ENCODE measurements around the gene PLXNA1.

The PLXNA1 gene

DNA sequence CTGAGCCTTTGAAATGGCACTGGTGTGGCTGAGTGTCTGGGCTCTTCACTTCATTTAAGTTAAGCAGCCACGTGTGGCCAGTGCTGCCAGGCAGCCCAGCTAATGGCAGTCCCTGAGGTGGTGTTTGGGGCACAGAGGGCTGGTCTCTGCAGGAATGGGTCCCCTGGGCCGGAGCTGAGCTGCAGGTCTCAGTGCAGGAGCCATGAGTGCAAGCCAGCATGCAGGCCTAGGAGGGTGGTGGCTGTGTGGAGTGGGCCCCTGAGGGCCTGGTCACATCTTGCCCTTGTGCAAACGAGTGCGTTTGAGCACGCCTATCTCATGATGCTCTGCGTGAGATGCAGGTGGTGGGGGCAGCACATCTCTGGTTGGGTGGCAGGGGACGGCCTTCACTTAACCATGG, 48.9 kb downstream of the PLXNA1 start:
- TF ChIP-seq ZNF70 (CRISPR knock-in tag; IDR thresholded peaks at IDR 0.05): no peak
- TF ChIP-seq GLIS3 (CRISPR knock-in tag; IDR thresholded peaks at IDR 0.05): no peak
- TF ChIP-seq TCF4 (CRISPR knock-in tag; IDR thresholded peaks at IDR 0.05; ENCODE audit: borderline replicate concordance): no peak
- no peak for TF ChIP-seq CSDC2 (CRISPR knock-in tag; IDR thresholded peaks at IDR 0.05)
- TF ChIP-seq ZFP3 (CRISPR knock-in tag; IDR thresholded peaks at IDR 0.05): no peak
- no peak for TF ChIP-seq TOX (CRISPR knock-in tag; IDR thresholded peaks at IDR 0.05; ENCODE audit: borderline replicate concordance)

DNA sequence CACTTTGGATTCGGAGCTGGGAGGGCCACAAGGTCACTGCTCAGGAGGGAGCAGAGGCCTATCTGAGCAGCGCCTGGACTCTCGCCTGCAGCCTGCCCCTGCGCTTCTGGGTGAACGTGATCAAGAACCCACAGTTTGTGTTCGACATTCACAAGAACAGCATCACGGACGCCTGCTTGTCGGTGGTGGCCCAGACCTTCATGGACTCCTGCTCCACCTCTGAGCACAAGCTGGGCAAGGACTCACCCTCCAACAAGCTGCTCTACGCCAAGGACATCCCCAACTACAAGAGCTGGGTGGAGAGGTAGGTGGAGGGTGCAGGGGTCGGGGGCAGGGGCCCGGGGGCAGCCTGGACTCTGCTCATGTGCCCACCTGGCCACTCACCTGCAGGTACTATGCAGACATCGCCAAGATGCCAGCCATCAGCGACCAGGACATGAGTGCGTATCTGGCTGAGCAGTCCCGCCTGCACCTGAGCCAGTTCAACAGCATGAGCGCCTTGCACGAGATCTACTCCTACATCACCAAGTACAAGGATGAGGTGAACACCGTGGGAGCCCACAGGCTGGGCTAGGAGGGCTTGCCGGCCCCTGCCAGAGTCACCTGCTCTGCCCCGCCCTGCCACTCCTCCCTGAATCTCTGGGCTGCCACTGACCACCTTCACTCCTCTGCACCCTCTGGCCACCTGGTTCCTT, 49.5 kb downstream of the PLXNA1 start:
- ATAC-seq: no peak
- TF ChIP-seq BACH2 (CRISPR knock-in tag; IDR thresholded peaks at IDR 0.05; ENCODE audit: borderline replicate concordance) (no peak), GLIS3 (CRISPR knock-in tag; IDR thresholded peaks at IDR 0.05) (no peak), ZC3H10 (CRISPR knock-in tag; IDR thresholded peaks at IDR 0.05) (no peak), ZFP3 (CRISPR knock-in tag; IDR thresholded peaks at IDR 0.05) (no peak), TOX (CRISPR knock-in tag; IDR thresholded peaks at IDR 0.05; ENCODE audit: borderline replicate concordance) (no peak), ESRRG (CRISPR knock-in tag; IDR thresholded peaks at IDR 0.05) (no peak), ISL1 (CRISPR knock-in tag; IDR thresholded peaks at IDR 0.05) (no peak), PPARA (CRISPR knock-in tag; IDR thresholded peaks at IDR 0.05; ENCODE audit: borderline replicate concordance) (no peak), ARNTL (CRISPR knock-in tag; IDR thresholded peaks at IDR 0.05; ENCODE audit: borderline replicate concordance, low read depth) (no peak), SNAI2 (CRISPR knock-in tag; IDR thresholded peaks at IDR 0.05) (no peak), ZNF8 (CRISPR knock-in tag; IDR thresholded peaks at IDR 0.05) (no peak), ZNF565 (CRISPR knock-in tag; conservative IDR thresholded peaks at IDR 0.05; ENCODE audit: low read depth) (no peak), OSR1 (CRISPR knock-in tag; IDR thresholded peaks at IDR 0.05) (no peak), RARB (CRISPR knock-in tag; IDR thresholded peaks at IDR 0.05) (no peak), ZFP30 (CRISPR knock-in tag; IDR thresholded peaks at IDR 0.05) (no peak), TCF4 (CRISPR knock-in tag; IDR thresholded peaks at IDR 0.05; ENCODE audit: borderline replicate concordance) (no peak)

More for the DNA sequence above, 48.9 kb downstream of the PLXNA1 start:
- no peak for ATAC-seq
